Erythroblast (primary cell): ENCODE results near the gene DOCK8.

Experiments
- GATA1 ChIP-seq: IDR thresholded peaks from 2 replicates; pipeline ENCODE4 v1.6.1; 2011; ENCODE audit warnings: low read depth, mild to moderate bottlenecking, control low read depth, low read length, moderate library complexity
- POLR2A ChIP-seq: IDR thresholded peaks from 2 replicates; pipeline ENCODE4 v1.6.1; 2011; ENCODE audit warnings: mild to moderate bottlenecking, low read length

GRCh38 chr9:216866-217265 is 2.2 kb downstream of the DOCK8 start:
- TF ChIP-seq POLR2A (no peak), GATA1 (no peak)
